ENCODE measurements around the gene IST1.

The IST1 gene

DNA sequence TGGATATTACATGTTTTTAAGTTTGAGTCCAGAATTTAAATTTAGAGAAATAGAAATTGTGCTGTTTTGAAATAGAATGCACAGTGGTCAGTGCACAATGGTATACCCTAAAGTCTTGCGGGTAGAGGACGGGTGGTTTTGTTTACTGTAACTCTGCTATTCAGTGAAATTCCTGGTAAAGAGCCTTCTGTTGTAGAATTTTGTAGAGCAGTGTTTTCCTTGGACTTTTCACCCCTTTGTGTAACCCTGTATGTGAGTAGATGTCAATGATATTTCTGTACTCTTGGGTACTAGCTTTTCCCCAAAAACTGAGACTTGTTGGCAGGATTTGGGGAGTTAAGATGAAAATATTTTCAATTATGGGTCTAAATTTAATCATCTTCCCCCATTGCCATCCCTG, 19.5 kb downstream of the IST1 start:
- TF ChIP-seq ZC3H10 (CRISPR knock-in tag; IDR thresholded peaks at IDR 0.05) (no peak), ESRRG (CRISPR knock-in tag; IDR thresholded peaks at IDR 0.05) (no peak), RARB (CRISPR knock-in tag; IDR thresholded peaks at IDR 0.05) (no peak), ZNF565 (CRISPR knock-in tag; conservative IDR thresholded peaks at IDR 0.05; ENCODE audit: low read depth) (no peak), ARNTL (CRISPR knock-in tag; IDR thresholded peaks at IDR 0.05; ENCODE audit: borderline replicate concordance, low read depth) (no peak), SNAI2 (CRISPR knock-in tag; IDR thresholded peaks at IDR 0.05) (no peak), ZFP3 (CRISPR knock-in tag; IDR thresholded peaks at IDR 0.05) (no peak), TCF4 (CRISPR knock-in tag; IDR thresholded peaks at IDR 0.05; ENCODE audit: borderline replicate concordance) (no peak)
- TF ChIP-seq, protein P1, sequence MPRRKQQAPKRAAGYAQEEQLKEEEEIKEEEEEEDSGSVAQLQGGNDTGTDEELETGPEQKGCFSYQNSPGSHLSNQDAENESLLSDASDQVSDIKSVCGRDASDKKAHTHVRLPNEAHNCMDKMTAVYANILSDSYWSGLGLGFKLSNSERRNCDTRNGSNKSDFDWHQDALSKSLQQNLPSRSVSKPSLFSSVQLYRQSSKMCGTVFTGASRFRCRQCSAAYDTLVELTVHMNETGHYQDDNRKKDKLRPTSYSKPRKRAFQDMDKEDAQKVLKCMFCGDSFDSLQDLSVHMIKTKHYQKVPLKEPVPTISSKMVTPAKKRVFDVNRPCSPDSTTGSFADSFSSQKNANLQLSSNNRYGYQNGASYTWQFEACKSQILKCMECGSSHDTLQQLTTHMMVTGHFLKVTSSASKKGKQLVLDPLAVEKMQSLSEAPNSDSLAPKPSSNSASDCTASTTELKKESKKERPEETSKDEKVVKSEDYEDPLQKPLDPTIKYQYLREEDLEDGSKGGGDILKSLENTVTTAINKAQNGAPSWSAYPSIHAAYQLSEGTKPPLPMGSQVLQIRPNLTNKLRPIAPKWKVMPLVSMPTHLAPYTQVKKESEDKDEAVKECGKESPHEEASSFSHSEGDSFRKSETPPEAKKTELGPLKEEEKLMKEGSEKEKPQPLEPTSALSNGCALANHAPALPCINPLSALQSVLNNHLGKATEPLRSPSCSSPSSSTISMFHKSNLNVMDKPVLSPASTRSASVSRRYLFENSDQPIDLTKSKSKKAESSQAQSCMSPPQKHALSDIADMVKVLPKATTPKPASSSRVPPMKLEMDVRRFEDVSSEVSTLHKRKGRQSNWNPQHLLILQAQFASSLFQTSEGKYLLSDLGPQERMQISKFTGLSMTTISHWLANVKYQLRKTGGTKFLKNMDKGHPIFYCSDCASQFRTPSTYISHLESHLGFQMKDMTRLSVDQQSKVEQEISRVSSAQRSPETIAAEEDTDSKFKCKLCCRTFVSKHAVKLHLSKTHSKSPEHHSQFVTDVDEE (CRISPR knock-in tag; IDR thresholded peaks at IDR 0.05), result no peak
- TF ChIP-seq, protein P2, sequence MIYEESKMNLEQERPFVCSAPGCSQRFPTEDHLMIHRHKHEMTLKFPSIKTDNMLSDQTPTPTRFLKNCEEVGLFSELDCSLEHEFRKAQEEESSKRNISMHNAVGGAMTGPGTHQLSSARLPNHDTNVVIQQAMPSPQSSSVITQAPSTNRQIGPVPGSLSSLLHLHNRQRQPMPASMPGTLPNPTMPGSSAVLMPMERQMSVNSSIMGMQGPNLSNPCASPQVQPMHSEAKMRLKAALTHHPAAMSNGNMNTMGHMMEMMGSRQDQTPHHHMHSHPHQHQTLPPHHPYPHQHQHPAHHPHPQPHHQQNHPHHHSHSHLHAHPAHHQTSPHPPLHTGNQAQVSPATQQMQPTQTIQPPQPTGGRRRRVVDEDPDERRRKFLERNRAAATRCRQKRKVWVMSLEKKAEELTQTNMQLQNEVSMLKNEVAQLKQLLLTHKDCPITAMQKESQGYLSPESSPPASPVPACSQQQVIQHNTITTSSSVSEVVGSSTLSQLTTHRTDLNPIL (CRISPR knock-in tag; IDR thresholded peaks at IDR 0.05; ENCODE audit: low read depth), result no peak
- TF ChIP-seq, protein P3, sequence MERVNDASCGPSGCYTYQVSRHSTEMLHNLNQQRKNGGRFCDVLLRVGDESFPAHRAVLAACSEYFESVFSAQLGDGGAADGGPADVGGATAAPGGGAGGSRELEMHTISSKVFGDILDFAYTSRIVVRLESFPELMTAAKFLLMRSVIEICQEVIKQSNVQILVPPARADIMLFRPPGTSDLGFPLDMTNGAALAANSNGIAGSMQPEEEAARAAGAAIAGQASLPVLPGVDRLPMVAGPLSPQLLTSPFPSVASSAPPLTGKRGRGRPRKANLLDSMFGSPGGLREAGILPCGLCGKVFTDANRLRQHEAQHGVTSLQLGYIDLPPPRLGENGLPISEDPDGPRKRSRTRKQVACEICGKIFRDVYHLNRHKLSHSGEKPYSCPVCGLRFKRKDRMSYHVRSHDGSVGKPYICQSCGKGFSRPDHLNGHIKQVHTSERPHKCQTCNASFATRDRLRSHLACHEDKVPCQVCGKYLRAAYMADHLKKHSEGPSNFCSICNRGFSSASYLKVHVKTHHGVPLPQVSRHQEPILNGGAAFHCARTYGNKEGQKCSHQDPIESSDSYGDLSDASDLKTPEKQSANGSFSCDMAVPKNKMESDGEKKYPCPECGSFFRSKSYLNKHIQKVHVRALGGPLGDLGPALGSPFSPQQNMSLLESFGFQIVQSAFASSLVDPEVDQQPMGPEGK (CRISPR knock-in tag; IDR thresholded peaks at IDR 0.05; ENCODE audit: borderline replicate concordance), result no peak
- no peak for ATAC-seq

DNA sequence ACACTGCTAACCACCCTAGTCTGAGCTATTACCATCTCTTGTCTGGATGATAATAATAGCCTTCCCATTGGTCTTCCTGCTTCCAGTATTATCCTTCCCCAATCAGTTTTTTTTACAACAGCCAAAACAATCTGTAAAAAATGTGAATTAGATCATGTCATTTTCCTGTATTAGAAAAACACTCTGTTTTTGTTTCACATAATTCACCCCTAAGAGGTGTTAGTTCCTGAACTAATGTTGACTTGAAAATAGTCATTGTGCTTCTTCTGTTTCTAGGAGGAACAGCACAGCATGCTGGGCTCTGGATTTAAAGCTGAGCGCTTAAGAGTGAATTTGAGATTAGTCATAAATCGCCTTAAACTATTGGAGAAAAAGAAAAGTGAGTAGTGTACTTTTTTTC, 20.0 kb downstream of the IST1 start:
- TF ChIP-seq OSR1 (CRISPR knock-in tag; IDR thresholded peaks at IDR 0.05) (no peak), ISL1 (CRISPR knock-in tag; IDR thresholded peaks at IDR 0.05) (no peak), ZNF70 (CRISPR knock-in tag; IDR thresholded peaks at IDR 0.05) (no peak), ZFP30 (CRISPR knock-in tag; IDR thresholded peaks at IDR 0.05) (no peak), ZC3H10 (CRISPR knock-in tag; IDR thresholded peaks at IDR 0.05) (no peak), RARB (CRISPR knock-in tag; IDR thresholded peaks at IDR 0.05) (no peak), ESRRG (CRISPR knock-in tag; IDR thresholded peaks at IDR 0.05) (no peak), BACH2 (CRISPR knock-in tag; IDR thresholded peaks at IDR 0.05; ENCODE audit: borderline replicate concordance) (no peak), TCF4 (CRISPR knock-in tag; IDR thresholded peaks at IDR 0.05; ENCODE audit: borderline replicate concordance) (no peak), GLIS3 (CRISPR knock-in tag; IDR thresholded peaks at IDR 0.05) (no peak), ZNF565 (CRISPR knock-in tag; conservative IDR thresholded peaks at IDR 0.05; ENCODE audit: low read depth) (no peak), PPARA (CRISPR knock-in tag; IDR thresholded peaks at IDR 0.05; ENCODE audit: borderline replicate concordance) (no peak), ARNTL (CRISPR knock-in tag; IDR thresholded peaks at IDR 0.05; ENCODE audit: borderline replicate concordance, low read depth) (no peak)
- TF ChIP-seq, protein P4, sequence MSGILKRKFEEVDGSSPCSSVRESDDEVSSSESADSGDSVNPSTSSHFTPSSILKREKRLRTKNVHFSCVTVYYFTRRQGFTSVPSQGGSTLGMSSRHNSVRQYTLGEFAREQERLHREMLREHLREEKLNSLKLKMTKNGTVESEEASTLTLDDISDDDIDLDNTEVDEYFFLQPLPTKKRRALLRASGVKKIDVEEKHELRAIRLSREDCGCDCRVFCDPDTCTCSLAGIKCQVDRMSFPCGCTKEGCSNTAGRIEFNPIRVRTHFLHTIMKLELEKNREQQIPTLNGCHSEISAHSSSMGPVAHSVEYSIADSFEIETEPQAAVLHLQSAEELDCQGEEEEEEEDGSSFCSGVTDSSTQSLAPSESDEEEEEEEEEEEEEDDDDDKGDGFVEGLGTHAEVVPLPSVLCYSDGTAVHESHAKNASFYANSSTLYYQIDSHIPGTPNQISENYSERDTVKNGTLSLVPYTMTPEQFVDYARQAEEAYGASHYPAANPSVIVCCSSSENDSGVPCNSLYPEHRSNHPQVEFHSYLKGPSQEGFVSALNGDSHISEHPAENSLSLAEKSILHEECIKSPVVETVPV (CRISPR knock-in tag; IDR thresholded peaks at IDR 0.05), result no peak
- TF ChIP-seq, protein P2 (CRISPR knock-in tag; IDR thresholded peaks at IDR 0.05; ENCODE audit: low read depth), result no peak
- TF ChIP-seq, protein P1 (CRISPR knock-in tag; IDR thresholded peaks at IDR 0.05), result no peak
- TF ChIP-seq, protein P3 (CRISPR knock-in tag; IDR thresholded peaks at IDR 0.05; ENCODE audit: borderline replicate concordance), result no peak
- TF ChIP-seq, protein P5, sequence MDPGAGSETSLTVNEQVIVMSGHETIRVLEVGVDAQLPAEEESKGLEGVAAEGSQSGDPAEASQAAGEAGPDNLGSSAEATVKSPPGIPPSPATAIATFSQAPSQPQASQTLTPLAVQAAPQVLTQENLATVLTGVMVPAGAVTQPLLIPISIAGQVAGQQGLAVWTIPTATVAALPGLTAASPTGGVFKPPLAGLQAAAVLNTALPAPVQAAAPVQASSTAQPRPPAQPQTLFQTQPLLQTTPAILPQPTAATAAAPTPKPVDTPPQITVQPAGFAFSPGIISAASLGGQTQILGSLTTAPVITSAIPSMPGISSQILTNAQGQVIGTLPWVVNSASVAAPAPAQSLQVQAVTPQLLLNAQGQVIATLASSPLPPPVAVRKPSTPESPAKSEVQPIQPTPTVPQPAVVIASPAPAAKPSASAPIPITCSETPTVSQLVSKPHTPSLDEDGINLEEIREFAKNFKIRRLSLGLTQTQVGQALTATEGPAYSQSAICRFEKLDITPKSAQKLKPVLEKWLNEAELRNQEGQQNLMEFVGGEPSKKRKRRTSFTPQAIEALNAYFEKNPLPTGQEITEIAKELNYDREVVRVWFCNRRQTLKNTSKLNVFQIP (CRISPR knock-in tag; IDR thresholded peaks at IDR 0.05; ENCODE audit: borderline replicate concordance, low read depth), result no peak
- no peak for ATAC-seq
